Fibroblast of peridontal ligament (primary cell): Measurements from ENCODE around the gene DNM1.

Experiments used
- DNase-seq: peaks from one replicate; pipeline ENCODE4 v3.0.0-alpha.2; 2010; ENCODE audit errors: extremely low read depth

Gene DNM1

DNA sequence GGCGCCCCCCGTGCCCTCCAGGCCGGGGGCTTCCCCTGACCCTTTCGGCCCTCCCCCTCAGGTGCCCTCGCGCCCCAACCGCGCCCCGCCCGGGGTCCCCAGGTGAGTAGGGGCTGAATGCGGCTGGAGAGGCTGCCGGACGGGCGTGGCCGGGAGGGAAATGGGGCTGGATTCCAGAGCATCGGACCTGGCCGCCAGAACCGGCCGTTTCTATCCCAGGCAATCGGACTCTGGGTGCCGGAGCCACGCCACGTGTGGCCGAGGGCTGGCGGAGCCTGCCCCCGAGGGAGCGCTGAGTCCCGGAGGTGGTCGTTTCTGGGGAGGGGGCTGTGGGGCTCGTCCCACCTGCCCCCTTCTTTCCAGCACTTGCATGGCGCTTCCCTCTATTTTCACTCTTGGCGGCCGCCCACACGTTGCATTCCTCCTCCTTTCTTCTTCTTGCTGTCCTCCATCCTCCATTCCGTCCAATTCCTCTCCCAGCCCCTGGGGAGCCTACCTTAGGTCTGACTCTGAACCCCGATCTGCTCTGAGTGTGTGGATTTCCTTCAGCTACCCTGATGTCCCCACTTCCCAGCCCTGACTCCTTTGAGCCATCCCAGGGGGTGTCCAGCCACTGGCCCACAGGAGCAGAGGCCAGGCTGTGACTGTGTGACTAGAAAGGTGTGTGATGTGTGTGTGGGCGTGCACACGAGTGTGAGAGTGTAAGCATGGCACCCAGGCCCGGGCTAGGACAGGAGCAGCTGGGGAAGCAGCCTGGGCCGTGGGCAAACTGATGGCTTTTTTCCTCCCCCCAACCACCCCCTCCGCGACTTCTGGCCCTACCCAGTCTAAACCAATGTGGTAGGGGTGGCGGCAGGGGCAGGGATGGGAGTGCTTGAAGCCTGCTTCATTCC lies 47.9 kb downstream of the DNM1 start:
- no peak for DNase-seq

DNA sequence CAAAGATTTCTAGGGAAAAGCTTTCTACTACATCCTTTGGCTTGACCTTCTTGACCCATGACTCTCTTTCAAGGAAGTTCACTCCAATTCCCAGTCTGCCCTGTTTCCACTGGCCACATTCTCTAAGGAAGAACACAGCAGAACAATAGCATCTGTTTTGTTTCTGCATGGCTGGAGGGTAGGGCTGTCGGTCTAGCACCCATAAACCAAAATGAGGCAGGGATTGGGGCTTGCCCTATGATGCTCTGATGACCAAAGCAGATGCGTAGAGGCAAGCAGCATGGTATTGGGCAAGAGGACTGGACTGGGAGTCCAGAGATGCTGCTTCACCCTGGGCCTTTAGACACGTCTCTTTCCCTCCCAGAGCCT lies 48.5 kb downstream of the DNM1 start:
- DNase-seq: peak; percentile 26

DNA sequence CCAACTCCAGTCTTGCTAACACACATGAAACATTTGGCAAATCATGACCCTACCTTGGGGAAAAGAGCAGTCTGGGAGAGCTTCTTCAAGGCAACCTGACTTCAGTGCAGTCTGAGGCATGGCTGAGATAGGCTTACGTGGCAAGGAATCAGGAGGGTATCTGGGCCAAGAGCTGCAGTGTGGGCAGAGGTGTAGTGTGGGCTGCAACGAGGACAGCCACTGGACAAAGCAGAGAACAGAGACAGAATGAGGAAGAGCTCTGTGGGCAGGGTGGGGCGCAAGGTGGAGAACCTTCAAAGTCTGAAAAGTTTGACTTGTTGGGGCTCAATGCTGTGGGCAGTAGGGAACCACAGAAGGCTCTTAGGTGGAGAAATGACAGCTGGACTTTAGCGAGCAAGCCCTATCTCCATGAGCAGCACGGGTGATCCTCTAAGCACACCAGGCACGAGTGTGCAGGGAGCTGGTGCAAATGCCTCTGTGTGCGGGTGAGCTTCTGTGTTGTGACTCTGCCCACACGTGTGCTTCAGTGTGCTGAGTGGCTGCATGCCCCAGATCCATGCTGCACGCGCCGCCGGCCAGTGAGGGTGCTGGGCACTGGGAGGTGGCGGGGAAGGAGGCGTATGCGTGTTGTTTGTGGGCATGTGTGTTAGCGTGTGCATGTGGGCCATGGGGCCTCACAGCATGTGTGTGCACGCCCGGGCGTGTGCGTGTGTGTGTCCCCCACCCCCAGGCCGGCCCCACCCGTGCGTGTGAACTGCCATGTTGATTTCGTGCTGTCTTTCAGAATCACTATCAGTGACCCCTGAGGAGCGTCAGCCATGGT lies 49.3 kb downstream of the DNM1 start:
- DNase-seq: no peak

DNA sequence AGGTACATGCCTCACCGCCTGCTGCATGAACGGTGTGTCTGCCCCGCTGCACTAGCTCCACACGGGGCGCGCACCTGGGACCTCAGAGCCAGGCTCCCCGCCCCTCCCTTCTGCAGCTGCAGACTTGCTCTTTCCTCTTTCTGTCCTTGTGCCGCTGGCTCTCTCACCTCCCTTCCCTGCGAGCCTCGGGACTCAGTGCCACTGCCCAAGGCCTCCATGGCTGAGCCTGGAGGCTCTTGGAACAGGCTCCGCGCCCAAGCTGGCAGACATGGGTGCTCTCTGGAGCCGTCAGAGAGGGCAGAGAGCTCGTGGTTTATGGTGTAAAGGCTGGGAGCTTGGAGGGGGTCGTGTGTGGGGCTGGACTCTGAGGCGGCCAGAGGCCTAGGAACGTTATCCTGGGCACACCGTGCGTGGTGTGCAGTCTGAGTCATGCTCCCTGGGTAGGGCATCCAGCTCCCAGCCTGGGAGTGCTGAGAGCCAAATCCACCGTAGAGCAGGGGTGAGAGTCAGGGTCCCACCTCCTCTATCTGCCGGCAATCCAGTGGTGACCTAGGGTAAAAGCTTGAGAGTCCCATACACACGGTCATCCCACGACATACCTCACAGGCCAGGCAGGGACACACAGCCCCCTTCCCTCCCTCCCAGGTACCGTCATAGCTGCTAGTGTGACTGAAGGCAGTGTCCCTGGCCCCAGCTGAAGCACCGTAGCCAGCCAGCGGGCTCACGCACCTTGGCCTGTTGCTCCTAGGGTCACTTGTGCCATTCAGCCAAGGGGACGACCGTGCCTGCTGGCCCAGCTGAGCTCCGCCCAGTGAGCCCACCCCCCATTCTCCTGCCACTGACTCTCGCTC lies 50.2 kb downstream of the DNM1 start:
- DNase-seq: no peak

DNA sequence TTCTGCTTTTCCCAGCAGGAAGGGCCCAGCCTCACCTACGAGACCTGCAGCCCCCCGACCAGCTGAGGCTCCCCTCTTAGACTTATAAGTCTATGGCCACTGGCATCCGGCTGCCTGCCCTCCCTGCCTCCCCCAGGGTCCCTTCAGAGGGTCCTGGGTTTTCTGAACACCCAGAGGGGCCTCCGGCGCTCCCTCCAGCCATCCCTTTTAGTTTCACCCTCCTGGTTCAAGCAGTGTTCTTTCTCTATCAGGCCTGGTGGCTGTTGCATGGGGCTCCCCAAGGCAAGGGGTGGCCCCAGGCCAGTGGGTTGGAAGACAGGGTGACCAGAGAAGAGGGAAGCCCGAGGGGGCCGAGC lies 50.8 kb downstream of the DNM1 start:
- no peak for DNase-seq

DNA sequence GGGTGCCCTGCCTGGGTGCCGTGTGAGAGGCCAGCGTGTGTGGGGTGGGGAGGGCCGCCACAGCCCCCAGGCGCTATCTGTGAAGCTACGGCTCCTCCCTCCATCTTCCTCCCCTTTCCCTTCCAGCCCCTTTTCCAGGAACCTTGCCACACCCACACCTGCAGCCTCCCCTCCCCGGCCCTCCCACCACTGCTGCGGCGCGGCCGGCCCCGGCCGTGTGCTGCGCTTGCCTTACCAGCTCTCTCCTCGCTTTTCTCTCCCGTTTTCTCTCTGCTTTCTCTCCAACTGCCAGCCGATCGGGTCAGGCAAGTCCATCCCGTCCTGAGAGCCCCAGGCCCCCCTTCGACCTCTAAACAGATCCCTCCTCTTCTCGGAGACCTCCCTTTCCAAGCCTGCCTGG lies 51.2 kb downstream of the DNM1 start:
- no peak for DNase-seq

DNA sequence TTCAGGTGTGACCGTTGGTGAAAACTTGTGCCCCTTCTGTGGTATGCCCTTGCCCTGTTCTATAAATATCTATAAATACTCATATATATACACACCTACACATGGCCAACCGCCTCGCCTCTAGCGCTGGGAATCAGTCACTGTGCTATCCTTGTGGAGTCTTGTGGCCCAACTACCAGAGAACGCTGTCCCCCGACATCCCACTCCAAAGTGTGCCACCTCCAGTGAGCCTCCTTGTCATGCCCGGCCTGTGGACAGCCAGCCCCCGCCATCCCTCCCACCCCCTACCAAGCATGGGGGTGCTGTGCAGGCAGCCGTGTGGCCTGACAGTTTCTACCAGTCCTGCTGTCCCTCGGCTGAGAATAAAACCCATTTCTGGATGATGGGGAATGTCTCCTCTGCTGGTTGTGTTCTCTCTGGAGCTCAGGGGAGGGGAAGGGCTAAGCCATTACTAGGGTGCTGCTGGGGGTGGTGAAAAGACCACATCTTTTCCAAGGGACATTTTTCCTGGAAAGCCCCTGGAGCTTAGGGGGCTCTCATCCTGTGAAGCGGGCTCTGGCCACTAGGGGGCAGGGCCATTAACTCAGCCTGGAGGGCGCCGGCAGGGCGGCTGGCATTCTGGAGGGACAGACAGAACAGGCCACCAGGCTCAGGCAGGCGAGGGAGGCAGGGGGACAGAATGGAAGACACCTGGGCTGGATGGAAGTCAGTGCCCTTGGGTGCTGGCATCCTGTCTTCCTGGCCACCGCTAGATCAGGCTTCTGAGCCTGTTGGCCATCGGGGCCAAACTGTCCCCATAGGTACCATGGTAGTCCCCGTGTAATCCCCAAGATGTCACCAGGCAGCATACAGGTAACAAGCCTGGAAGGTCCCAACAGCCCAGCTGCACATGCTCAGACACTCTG lies 51.9 kb downstream of the DNM1 start:
- DNase-seq: peak; percentile 40

DNA sequence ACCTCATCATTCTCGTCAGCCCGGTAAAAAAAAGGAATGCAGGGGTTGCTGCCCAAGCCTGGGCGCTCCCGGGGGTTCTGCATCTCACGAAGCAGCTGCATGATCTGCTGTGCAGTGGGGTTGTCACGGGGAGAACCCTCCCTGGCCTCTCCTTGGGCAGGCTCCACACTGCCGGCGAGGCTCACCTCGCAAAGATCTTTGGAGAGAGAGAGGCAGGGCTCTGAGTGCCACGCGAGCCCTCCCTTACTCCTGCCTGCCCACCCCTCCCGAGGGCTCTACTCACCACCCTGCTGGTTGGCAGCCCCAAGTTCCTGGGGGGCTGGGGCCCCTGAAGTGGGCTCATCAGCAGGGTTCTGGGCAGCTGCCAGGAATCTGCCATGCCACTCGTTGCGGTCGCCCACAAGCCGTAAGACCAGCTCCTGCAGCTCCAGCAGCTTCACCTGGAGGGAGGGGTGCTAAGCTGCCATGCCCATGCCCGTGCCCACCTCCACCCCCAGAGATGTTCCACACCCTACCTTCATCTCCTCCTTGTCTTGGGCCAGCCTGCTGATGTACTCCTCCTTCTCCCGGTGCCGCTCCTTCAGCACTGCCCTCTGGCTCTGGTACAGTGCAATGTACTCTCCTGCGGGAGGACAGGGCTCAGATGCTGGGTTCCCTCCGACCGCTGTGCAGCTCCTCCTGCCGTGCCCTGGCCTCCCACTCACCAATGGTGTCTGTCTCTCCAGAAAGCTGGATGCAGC lies 54.1 kb downstream of the DNM1 start:
- DNase-seq: no peak

DNA sequence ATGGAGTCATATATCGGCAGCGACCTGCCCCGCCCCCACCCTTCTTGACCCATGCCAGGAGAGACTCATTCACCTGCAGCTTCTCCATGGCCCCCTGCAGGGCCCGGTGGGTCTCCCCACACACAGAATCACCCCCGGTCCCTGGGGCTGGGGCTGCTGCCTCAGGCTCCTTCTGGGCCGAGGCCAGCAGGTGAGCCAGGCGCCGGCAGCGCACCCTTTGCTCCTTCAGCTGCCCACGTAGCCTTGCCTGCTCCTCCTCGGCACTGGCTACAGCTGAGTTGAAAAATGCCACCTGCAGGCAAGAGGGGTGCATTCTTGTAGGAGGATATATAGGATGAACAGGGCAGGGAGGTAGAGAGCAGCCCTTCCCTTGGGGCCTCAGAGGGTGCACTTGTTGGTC lies 54.7 kb downstream of the DNM1 start:
- no peak for DNase-seq

DNA sequence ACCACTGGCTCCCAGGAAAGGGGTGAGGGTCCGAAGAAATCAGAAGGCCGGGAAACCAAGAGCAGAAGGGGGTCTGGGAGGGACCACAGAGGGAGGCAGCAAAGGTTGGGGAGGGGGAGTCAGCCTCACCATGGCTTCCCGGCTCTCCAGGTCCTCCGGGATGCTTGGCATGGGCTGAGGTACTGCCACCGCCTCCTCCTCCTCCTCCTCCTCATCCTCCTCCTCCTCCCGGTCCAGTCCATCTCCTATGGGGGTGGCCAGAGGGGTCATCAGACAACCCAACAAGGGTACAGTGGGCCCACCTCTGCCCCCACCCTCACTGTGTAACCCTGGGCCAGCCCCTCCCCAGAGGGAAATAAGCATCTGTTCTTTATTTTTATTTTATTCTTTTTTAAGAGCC lies 55.1 kb downstream of the DNM1 start:
- no peak for DNase-seq

DNA sequence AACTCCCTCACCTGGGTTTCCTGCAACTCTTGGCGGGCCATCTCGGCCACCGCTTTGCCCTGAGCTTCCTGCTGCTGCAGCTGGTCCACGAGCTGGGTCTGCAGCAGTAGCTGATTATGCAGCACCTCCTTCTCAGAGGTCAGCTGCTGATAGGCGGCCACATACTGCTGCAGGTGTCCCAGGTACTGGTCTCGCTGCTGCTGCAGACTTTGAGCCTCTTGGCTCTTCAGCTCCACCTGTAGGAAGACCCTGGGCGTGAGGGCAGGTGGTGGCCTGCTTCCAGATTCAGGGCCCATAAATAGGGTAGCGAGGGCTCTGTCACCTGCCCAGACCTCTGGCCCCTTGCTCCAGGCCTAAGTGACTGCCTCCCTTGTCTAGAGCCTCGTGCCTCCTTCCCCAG lies 56.0 kb downstream of the DNM1 start:
- DNase-seq: no peak

DNA sequence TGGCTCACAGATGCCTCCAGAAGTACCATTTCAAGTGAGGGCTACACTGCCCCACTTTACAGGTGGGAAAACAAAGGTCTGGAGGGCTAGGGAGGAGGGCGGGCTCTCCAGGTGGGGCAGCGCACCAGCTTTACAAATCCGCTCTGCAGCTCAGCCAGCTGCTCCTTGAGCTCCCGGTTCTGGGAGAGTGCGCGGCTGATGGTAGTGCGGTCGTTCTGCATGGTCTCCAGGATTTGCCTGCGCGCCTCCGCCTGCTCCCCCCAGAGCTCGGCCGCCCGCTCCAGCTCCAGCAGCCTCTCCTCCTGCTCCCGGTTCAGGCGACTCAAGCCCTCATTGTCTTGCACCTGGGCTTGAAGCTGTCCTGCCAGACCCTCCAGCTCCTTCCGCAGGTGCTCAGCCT lies 57.2 kb downstream of the DNM1 start:
- no peak for DNase-seq

DNA sequence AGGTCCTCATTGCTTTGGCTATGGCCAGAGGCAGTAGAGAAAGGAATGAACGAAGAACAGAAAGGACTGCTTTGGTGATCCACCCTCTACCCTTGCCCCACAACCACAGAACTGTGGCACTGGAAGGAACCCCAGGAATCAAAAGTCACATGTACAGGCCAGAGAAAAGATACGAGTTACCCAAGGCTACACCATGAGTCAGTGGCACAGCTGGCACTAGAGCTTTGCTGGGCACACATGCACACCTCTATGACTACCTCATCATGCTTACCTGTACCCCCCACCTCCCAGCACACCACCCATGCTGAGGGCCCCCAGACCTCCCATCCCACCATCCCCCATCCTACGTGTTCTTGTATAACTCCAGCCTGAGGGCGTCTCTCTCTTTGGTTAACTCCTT lies 59.5 kb downstream of the DNM1 start:
- DNase-seq: no peak

DNA sequence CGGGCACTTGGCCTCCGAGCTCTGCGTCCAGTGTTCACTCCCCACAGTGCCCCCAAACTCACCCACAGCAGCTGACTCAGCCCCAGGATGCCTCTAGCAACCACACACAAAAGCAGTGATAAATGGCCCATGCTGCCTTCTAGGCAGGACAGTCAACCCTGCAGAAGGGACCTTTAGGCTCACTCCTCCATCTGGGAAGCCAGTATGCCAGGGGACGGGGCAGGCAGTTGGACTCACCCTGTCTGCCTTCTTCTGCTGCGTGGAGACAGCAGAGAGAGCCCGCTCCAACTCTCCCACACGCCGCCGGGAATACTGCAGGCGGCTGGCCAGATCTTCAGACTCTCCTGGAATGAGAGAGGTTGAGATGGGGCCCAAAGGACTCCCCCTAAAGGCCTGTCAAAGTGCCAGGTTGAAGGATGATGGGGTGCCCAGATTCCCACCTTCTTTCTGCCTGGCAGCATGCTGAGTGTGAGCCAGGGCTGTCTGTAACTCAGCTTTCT lies 62.2 kb downstream of the DNM1 start:
- no peak for DNase-seq

DNA sequence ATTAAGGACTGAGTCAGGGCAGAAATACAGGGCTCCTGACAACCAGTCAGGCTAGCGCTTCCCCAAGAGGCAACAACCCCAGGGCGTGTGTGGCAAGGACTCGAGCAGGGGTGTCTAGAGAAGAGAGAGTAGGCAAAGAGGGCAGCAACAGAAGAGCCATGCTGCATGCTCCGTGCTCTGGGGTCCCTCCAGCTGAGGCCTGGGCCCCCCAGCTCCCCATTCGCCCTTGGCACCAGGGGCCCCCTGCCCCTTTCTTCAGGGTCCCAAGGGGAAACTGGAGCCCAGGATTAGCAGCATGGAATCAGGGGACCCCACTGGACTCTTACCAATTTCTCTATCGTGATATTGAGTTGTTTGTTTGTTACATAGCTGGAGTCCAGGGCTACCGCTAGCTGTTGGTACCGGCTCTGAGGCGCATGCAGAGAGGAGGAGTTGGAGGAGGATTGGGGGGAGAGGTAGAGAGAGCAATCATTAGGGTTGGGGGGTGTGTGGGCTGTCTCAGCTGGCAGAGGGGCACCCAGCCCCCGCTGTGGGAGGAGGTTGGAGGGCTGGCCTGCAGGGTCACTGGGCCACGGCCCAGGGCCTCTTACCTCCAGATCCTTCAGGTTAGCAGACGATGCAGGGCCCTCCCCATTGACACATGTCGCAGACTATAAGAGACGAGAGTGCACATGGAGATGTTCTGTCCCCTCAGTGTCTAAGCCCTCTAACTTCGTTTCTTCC lies 63.9 kb downstream of the DNM1 start:
- DNase-seq: no peak

DNA sequence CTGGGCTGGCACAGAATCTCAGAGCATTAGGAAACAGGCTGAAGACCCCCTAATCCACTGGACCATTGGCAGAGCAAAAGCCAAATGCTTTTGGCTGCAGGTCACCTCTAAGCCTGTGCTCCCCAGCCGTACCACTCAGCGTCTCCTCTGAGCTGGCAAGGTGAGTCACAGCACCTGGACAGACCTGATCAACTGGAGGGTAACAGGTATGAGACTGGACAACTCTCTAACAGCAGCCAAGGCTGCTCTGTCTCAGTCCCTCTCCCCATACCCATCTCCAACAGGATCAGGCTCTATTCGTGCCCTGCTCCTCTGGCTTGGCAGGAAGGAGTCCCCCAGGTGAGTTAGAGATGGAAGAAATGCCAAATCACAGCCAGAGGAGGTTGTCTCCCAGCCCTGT lies 67.9 kb downstream of the DNM1 start:
- no peak for DNase-seq

DNA sequence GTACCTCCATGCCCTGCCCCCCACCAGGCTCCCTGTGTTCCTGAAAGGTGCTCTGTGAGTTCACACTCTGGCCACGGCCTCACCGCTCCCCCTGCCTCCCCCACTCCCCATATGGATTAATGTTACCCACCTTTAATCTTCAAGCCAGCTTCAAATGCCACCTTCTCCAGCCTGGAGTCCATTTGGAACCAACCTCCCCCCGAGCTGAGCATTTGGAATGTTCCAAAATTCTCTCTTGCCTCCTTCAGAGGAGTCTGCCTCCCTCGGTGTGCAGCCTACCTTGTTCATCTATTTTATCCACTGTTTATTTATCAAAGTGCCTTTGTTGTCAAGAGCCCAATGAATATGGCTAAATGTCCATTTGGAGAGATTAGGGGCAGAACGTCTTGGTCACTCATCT lies 68.3 kb downstream of the DNM1 start:
- DNase-seq: no peak

DNA sequence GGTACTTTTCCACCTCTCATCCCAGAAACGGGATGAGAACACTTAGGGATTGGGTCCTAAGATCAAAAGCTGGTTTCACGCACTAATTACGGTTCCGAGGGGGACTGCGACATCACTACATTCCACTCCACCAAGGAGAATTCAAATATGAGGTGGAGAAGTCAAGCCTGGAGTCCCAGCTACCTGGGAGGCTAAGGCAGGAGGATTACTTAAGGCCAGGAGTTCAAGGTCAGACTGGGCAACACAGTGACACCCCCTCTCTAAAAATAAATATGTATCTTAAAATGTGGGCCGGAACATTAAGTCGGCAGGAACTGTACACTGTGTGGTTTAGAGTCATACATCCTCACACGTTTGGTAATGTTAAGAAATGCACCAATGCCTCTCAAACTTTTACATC lies 71.1 kb downstream of the DNM1 start:
- peak; percentile 28 for DNase-seq

DNA sequence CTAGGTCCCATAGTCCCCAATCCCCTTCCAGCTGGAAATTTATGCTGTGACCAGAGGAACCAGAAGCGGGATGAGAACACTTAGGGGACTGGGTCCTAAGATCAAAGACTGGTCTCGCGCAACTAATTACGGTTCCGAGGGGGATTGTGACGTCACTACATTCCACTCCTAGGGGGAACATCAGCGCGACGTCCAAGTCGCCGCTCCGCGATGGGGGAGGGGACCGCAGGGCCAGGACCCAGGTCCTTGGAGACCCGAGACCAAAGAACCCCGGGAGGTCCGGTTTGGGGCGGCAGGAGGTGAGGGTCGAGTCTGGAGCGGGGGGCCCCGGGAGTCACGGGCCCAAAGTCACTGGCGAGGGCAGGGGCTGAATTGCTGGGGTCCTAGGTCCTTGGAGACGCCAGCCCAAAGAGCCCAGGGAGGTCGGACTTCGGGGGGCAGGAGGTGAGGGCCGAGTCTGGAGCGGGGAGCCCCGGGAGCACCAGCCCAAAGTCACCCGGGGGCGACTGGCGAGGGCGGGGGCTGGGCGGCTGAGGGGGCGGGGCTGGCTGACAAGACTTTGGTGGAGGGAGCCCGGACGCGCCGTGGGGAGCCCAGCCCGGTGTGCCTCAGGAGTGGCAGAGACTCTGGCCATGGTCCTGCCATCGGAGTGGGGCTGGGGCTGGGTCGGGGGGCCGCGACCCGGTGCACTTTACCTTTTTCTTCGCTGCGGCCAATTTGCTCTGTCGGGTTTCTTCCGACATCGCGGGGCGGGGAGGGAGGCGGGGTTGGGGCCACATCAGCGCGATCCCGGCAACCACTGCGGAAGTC lies 72.2 kb downstream of the DNM1 start, which contains the start of gene GOLGA2:
TSS of gene GOLGA2 (minus strand) at position 810 of the 810 bp plus-strand sequence. CDS start at position 779, 31 bp downstream.
- peak; percentile 81 for DNase-seq
